ENCODE results near the gene KDM5B.

- TF ChIP-seq OSR1 (CRISPR knock-in tag; IDR thresholded peaks at IDR 0.05) = no peak
- no peak for TF ChIP-seq ZNF565 (CRISPR knock-in tag; conservative IDR thresholded peaks at IDR 0.05; ENCODE audit: low read depth)
- no peak for TF ChIP-seq ARNTL (CRISPR knock-in tag; IDR thresholded peaks at IDR 0.05; ENCODE audit: borderline replicate concordance, low read depth)
- no peak for TF ChIP-seq RARB (CRISPR knock-in tag; IDR thresholded peaks at IDR 0.05)
- no peak for TF ChIP-seq ZFP30 (CRISPR knock-in tag; IDR thresholded peaks at IDR 0.05)
- no peak for TF ChIP-seq BACH2 (CRISPR knock-in tag; IDR thresholded peaks at IDR 0.05; ENCODE audit: borderline replicate concordance)
- TF ChIP-seq ISL1 (CRISPR knock-in tag; IDR thresholded peaks at IDR 0.05) = no peak
- TF ChIP-seq GLIS3 (CRISPR knock-in tag; IDR thresholded peaks at IDR 0.05) = no peak
- no peak for TF ChIP-seq ZNF8 (CRISPR knock-in tag; IDR thresholded peaks at IDR 0.05)
- no peak for TF ChIP-seq PATZ1 (CRISPR knock-in tag; IDR thresholded peaks at IDR 0.05; ENCODE audit: borderline replicate concordance)
- TF ChIP-seq CSDC2 (CRISPR knock-in tag; IDR thresholded peaks at IDR 0.05) = no peak
- TF ChIP-seq ZNF70 (CRISPR knock-in tag; IDR thresholded peaks at IDR 0.05) = no peak
- TF ChIP-seq ZFP3 (CRISPR knock-in tag; IDR thresholded peaks at IDR 0.05) = no peak
Measured at GRCh38 chr1:202805886-202806844, 2.1 kb downstream of the KDM5B start.

All from SK-N-SH treated with all-trans-retinoic acid at 6 μM for 48 hours (cell line).